OCI-LY1 (cell line): ENCODE measurements around the gene LY86.

Experiments used
- H2AFZ ChIP-seq: fragments of 200-600 bp; sonication (generic), shearing (Covaris generic); 2 replicates; pipeline ENCODE4 v1.6.0; 2014; ENCODE audit warnings: antibody characterized with exemption, mild to moderate bottlenecking, low read length
- H3F3A ChIP-seq: fragments of 200-600 bp; sonication (generic), shearing (Covaris generic); 2 replicates; pipeline ENCODE4 v1.6.0; 2014; ENCODE audit warnings: mild to moderate bottlenecking, antibody characterized with exemption, low read length, moderate library complexity; ENCODE audit not compliant: insufficient read depth
- H3K27ac ChIP-seq: fragments of 200-600 bp; sonication (generic); 2 replicates; pipeline ENCODE4 v1.5.1; 2014; ENCODE audit warnings: low read length, mixed run types, mild to moderate bottlenecking, low read depth; ENCODE audit not compliant: poor library complexity, severe bottlenecking
- H3K27me3 ChIP-seq: fragments of 200-600 bp; sonication (generic); 2 replicates; pipeline ENCODE4 v1.6.0; 2014; ENCODE audit warnings: antibody characterized with exemption, mild to moderate bottlenecking, low read length, moderate library complexity; ENCODE audit not compliant: insufficient read depth
- H3K36me3 ChIP-seq: fragments of 200-600 bp; sonication (generic); 2 replicates; pipeline ENCODE4 v1.6.1; 2014; ENCODE audit warnings: mild to moderate bottlenecking, antibody characterized with exemption, low read length, moderate library complexity, mixed read lengths; ENCODE audit not compliant: insufficient read depth
- H3K4me1 ChIP-seq: fragments of 200-600 bp; sonication (generic); 2 replicates; pipeline ENCODE4 v1.5.1; 2014; ENCODE audit warnings: mild to moderate bottlenecking, low read length, moderate library complexity; ENCODE audit not compliant: insufficient read depth, severe bottlenecking
- H3K4me2 ChIP-seq: fragments of 200-600 bp; sonication (generic), shearing (Covaris generic); 2 replicates; pipeline ENCODE4 v1.6.1; 2014; ENCODE audit warnings: low read length
- H3K4me3 ChIP-seq: fragments of 200-600 bp; sonication (generic); 2 replicates; pipeline ENCODE4 v1.5.1; 2014; ENCODE audit warnings: low read length, low read depth, mild to moderate bottlenecking, mixed read lengths; ENCODE audit not compliant: poor library complexity, severe bottlenecking
- H3K79me2 ChIP-seq: fragments of 200-600 bp; shearing (Covaris generic); 2 replicates; pipeline ENCODE4 v1.6.1; 2016; ENCODE audit warnings: mixed run types, low read length, mixed read lengths; ENCODE audit not compliant: insufficient read depth
- H3K9ac ChIP-seq: fragments of 200-600 bp; sonication (generic), shearing (Covaris generic); 2 replicates; pipeline ENCODE4 v1.6.1; 2014; ENCODE audit warnings: mild to moderate bottlenecking, low read length, mixed read lengths
- H3K9me2 ChIP-seq: fragments of 200-600 bp; sonication (generic), shearing (Covaris generic); 2 replicates; pipeline ENCODE4 v1.6.1; 2014; ENCODE audit warnings: low read depth, mild to moderate bottlenecking, low read length, mixed read lengths
- H3K9me3 ChIP-seq: fragments of 200-600 bp; shearing (Covaris generic); 2 replicates; pipeline ENCODE4 v1.6.1; 2014; ENCODE audit warnings: low read length, mixed read lengths
- H4K20me1 ChIP-seq: fragments of 200-600 bp; sonication (generic), shearing (Covaris generic); 2 replicates; pipeline ENCODE4 v1.6.0; 2016; ENCODE audit warnings: mild to moderate bottlenecking, low read length; ENCODE audit not compliant: insufficient read depth
- EZH2 ChIP-seq: fragments of 200-600 bp; sonication (generic), shearing (Covaris generic); IDR thresholded peaks from 2 replicates; pipeline ENCODE4 v1.8.0; 2017; ENCODE audit warnings: borderline replicate concordance, mixed run types, mild to moderate bottlenecking, antibody characterized with exemption, low read length, moderate library complexity, mixed read lengths
- TF ChIP-seq, protein P1 (sequence below): fragments of 200-600 bp; sonication (generic), shearing (Covaris generic); IDR thresholded peaks from 2 replicates; pipeline ENCODE4 v1.5.1; 2017; ENCODE audit warnings: mild to moderate bottlenecking, antibody characterized with exemption, low read length, moderate library complexity, mixed read lengths

LY86 gene

DNA sequence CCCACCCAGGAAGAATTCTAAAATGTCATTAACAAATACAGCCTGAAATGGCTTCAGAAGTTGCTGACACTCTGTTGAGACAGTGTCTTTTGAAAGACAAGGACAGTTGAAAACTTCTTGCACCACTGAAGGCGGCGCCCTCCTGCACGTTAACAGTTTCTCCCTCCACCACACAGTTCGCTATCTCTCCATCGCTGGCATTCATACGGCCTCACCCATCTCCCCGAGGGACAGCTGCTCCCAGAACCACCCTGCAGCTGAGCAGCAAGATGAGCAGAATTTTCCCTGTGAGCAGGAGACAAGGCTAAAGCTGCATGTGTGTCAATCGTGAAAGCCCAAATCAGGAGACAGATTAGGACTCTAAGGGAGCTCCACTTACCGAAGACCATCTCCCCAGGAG lies 113.3 kb downstream of the LY86 start:
- Histone ChIP-seq H3K27me3 (no peaks in the 10 kb centered on the region), H3F3A (no peaks in the 10 kb centered on the region), H3K27ac (peak overlapping the region; percentile 41), H3K36me3 (no peaks in the 10 kb centered on the region), H3K4me1 (peaks cover 42% of the 10 kb centered on the region), H2AFZ (no peak overlapping the region), H3K4me2 (no peak overlapping the region), H3K9ac (no peak overlapping the region), H4K20me1 (no peaks in the 10 kb centered on the region), H3K79me2 (no peaks in the 10 kb centered on the region), H3K4me3 (no peak overlapping the region), H3K9me2 (no peaks in the 10 kb centered on the region), H3K9me3 (no peaks in the 10 kb centered on the region)
- no peak for TF ChIP-seq EZH2
- TF ChIP-seq, protein P1, sequence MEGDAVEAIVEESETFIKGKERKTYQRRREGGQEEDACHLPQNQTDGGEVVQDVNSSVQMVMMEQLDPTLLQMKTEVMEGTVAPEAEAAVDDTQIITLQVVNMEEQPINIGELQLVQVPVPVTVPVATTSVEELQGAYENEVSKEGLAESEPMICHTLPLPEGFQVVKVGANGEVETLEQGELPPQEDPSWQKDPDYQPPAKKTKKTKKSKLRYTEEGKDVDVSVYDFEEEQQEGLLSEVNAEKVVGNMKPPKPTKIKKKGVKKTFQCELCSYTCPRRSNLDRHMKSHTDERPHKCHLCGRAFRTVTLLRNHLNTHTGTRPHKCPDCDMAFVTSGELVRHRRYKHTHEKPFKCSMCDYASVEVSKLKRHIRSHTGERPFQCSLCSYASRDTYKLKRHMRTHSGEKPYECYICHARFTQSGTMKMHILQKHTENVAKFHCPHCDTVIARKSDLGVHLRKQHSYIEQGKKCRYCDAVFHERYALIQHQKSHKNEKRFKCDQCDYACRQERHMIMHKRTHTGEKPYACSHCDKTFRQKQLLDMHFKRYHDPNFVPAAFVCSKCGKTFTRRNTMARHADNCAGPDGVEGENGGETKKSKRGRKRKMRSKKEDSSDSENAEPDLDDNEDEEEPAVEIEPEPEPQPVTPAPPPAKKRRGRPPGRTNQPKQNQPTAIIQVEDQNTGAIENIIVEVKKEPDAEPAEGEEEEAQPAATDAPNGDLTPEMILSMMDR, result no peak

DNA sequence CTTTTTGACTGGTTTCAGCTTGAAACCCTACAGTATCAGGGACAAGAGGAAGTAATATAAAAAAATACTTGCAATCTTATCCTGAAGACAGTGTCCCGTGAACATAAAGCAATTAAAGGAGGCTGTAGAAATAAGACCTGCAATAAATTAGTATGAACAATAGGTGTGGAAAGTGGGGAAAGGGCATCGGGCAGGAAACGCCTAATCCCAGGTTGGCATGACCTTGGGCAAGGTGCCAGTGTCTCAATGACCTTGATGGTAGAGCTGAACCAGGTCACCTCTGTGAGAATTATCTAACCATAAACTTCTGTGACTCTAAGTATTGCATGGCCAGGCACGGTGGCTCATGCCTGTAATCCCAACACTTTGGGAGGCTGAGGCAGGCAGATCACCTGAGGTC lies 115.2 kb downstream of the LY86 start:
- Histone ChIP-seq H3K9ac (no peak overlapping the region), H2AFZ (no peak overlapping the region)

More for the DNA sequence above, 115.2 kb downstream of the LY86 start:
- Histone ChIP-seq H3K9me2 (no peaks in the 10 kb centered on the region), H3K36me3 (no peaks in the 10 kb centered on the region), H3K27me3 (no peaks in the 10 kb centered on the region), H3F3A (no peaks in the 10 kb centered on the region), H3K27ac (no peak overlapping the region), H3K4me3 (no peak overlapping the region), H3K4me1 (peaks cover 42% of the 10 kb centered on the region), H3K9me3 (no peaks in the 10 kb centered on the region), H4K20me1 (no peaks in the 10 kb centered on the region), H3K79me2 (no peaks in the 10 kb centered on the region), H3K4me2 (no peak overlapping the region)
- TF ChIP-seq EZH2, result no peak
- TF ChIP-seq, protein P1, result no peak
